ENCODE data around the gene ARHGEF28. TPM values are rescaled to one million over a fixed set of nuclear protein-coding genes. Genes with fewer than 3 reads are reported as not detected.
A peak's percentile ranks its signal among the peaks of the same experiment; 100 is the strongest.

ARHGEF28 gene
- total and polyA plus RNA-seq, 10 of the 15 experiments (the other 5 are each of a cell fraction or from before 2014, with no cell fraction given), result 0.10 to 0.72 (median 0.22) TPM; not detected in 2

DNA sequence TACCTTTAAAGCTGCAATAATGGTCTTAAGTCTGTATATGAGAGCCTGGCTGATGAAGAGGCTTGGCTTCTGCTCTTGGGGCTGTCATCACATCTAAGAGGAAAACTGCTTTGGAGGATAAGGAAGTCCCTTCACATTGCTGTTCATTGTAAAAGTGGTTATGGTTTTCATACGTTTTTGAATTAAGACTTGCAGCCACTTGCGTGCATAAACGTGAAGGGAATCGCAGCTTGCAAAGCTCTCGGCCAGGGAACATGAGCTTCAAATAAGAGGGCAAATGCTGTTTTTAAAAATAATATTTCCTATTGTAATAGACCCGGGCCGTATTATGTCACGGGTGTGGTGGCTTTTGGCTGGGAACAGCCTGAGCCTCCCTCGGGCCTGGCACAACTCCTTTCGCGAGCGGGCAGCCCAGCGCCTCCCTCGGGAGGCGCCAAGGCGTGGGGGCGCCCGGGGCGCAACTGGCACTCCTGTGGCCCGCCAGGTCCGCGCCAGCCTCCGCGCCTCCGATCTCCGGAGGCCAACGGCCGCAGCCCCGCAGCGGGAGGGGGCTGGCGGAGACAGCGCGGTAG, 538 bp upstream of the ARHGEF28 start (continued):
- TF ChIP-seq PML (IDR thresholded peaks at IDR 0.05; ENCODE audit: low read length) (no peak), MTA3 (IDR thresholded peaks at IDR 0.05; ENCODE audit: borderline replicate concordance, low read length) (no peak), MAX (IDR thresholded peaks at IDR 0.05; ENCODE audit: low read depth, low read length) (no peak), ZBTB40 (IDR thresholded peaks at IDR 0.05; ENCODE audit: borderline replicate concordance) (no peak), DPF2 (IDR thresholded peaks at IDR 0.05) (no peak), CHD2 (IDR thresholded peaks at IDR 0.05; ENCODE audit: borderline replicate concordance, low read depth, low read length) (no peak), PRDM15 (CRISPR knock-in tag; IDR thresholded peaks at IDR 0.05) (no peak), ZNF274 (IDR thresholded peaks at IDR 0.05; ENCODE audit: insufficient read depth, insufficient read length) (no peak), LARP7 (IDR thresholded peaks at IDR 0.05) (0 out of 2 replicates have a peak, but pooled peaks have one; percentile 29)

Measured in GM12878 (cell line).